HFFc6 (cell line): ENCODE results near the gene HOXA6. TPM values are rescaled to one million over a fixed set of nuclear protein-coding genes. Genes with fewer than 3 reads are reported as not detected.

Experiments used
- DNase-seq: peaks from one replicate; pipeline ENCODE4 v3.0.0-alpha.2; 2018
- H3K27ac Mint-ChIP-seq: 2 replicates; pipeline ENCODE4 v1.8.0; 2020; ENCODE audit warnings: mild to moderate bottlenecking, mixed read lengths
- H3K27me3 Mint-ChIP-seq: 2 replicates; pipeline ENCODE4 v1.8.0; 2021; ENCODE audit warnings: mild to moderate bottlenecking, moderate library complexity, mixed read lengths; ENCODE audit not compliant: insufficient read depth
- H3K36me3 Mint-ChIP-seq: 2 replicates; pipeline ENCODE4 v1.8.0; 2021; ENCODE audit warnings: low read depth, mixed read lengths
- H3K4me1 Mint-ChIP-seq: 2 replicates; pipeline ENCODE4 v1.8.0; 2020; ENCODE audit warnings: low read depth, mixed read lengths
- H3K4me3 Mint-ChIP-seq: 2 replicates; pipeline ENCODE4 v1.8.0; 2020; ENCODE audit warnings: mild to moderate bottlenecking, moderate library complexity, mixed read lengths
- H3K9me3 Mint-ChIP-seq: 2 replicates; pipeline ENCODE4 v1.8.0; 2020; ENCODE audit warnings: mild to moderate bottlenecking, mixed read lengths
- CTCF ChIP-seq: fragments of 200-600 bp; sonication (generic); IDR thresholded peaks from 2 replicates; pipeline ENCODE4 v1.5.0; 2021; ENCODE audit warnings: antibody characterized with exemption, mild to moderate bottlenecking
- total RNA-seq, 6 experiments: library from RNA; stranded (reverse); fragmentation: NEBNext Ultra II Directional; extraction: Animal tissue kit (Norgen Biotek cat#: 25700); gene quantifications; 2 replicates in 1 of 6; 3 replicates in 5 of 6; pipeline ENCODE4 v1.2.3, GENCODE V29; 2021

HOXA6 gene
- total RNA-seq, 6 experiments from 2014 or later = 2.3 to 3.8 (median 2.8) TPM

GRCh38 chr7:27150568-27151340 lies 3.2 kb upstream of the HOXA6 start:
- peak overlapping the region; percentile 91 for H3K4me3 Mint-ChIP-seq
- H3K9me3 Mint-ChIP-seq = no peaks in the 10 kb centered on the region
- H3K27ac Mint-ChIP-seq = peak overlapping the region; percentile 91
- peaks cover 6% of the 10 kb centered on the region for H3K27me3 Mint-ChIP-seq
- TF ChIP-seq CTCF = peak; percentile 91
- peak; percentile 71 for DNase-seq
- peaks cover 5% of the 10 kb centered on the region for H3K36me3 Mint-ChIP-seq
- H3K4me1 Mint-ChIP-seq = peaks cover 65% of the 10 kb centered on the region

GRCh38 chr7:27149842-27150567 lies 2.4 kb upstream of the HOXA6 start:
- H3K4me3 Mint-ChIP-seq = peak overlapping the region; percentile 91
- peaks cover 8% of the 10 kb centered on the region for H3K36me3 Mint-ChIP-seq
- no peak for DNase-seq
- H3K4me1 Mint-ChIP-seq = peaks cover 57% of the 10 kb centered on the region
- H3K27ac Mint-ChIP-seq = peak overlapping the region; percentile 50; the same call in 1 of the 2 replicates
- H3K9me3 Mint-ChIP-seq = no peaks in the 10 kb centered on the region
- TF ChIP-seq CTCF = no peak
- peaks cover 3% of the 10 kb centered on the region for H3K27me3 Mint-ChIP-seq

- no peak for TF ChIP-seq CTCF
- peak overlapping the region; percentile 91 for H3K4me3 Mint-ChIP-seq
- no peak for DNase-seq
- H3K4me1 Mint-ChIP-seq = peaks cover 47% of the 10 kb centered on the region
- peaks cover 3% of the 10 kb centered on the region for H3K27me3 Mint-ChIP-seq
- H3K36me3 Mint-ChIP-seq = 0 out of 2 replicates have a peak, but pooled peaks cover 4% of the 10 kb centered on the region
- no peaks in the 10 kb centered on the region for H3K9me3 Mint-ChIP-seq
- H3K27ac Mint-ChIP-seq = peak overlapping the region; percentile 68
Observed at GRCh38 chr7:27148756-27149641, 1.4 kb upstream of the HOXA6 start.

- no peak for DNase-seq
- Mint-ChIP-seq H3K4me1 (peaks cover 39% of the 10 kb centered on the region), H3K36me3 (0 out of 2 replicates have a peak, but pooled peaks cover 4% of the 10 kb centered on the region), H3K27ac (peak overlapping the region; percentile 68), H3K9me3 (no peaks in the 10 kb centered on the region), H3K27me3 (no peaks in the 10 kb centered on the region; the same call in 1 of the 2 replicates), H3K4me3 (peak overlapping the region; percentile 91)
- TF ChIP-seq CTCF = no peak
Observed at GRCh38 chr7:27148031-27148755, 619 bp upstream of the HOXA6 start.
